ENCODE measurements around the gene NELL2.

NELL2 gene

GRCh38 chr12:44647917-44648690 lies 228.0 kb downstream of the NELL2 start:
- no peak overlapping the region for H3K27ac ChIP-seq
- TF ChIP-seq CTCF (conservative IDR thresholded peaks at IDR 0.05): no peak
- TF ChIP-seq ZFX (IDR thresholded peaks at IDR 0.05): no peak

GRCh38 chr12:44640427-44641190 lies 235.5 kb downstream of the NELL2 start:
- TF ChIP-seq CTCF (conservative IDR thresholded peaks at IDR 0.05): no peak
- no peak for TF ChIP-seq ZFX (IDR thresholded peaks at IDR 0.05)

GRCh38 chr12:44637875-44638274 lies 238.2 kb downstream of the NELL2 start:
- no peak overlapping the region for H3K27ac ChIP-seq
- TF ChIP-seq ZFX (IDR thresholded peaks at IDR 0.05) (no peak), CTCF (conservative IDR thresholded peaks at IDR 0.05) (no peak)

More at GRCh38 chr12:44640427-44641190, 235.5 kb downstream of the NELL2 start:
- H3K27ac ChIP-seq: no peak overlapping the region

GRCh38 chr12:44628180-44628579 lies 247.9 kb downstream of the NELL2 start:
- no peak for TF ChIP-seq ZFX (IDR thresholded peaks at IDR 0.05)
- TF ChIP-seq CTCF (conservative IDR thresholded peaks at IDR 0.05): no peak
- H3K27ac ChIP-seq: no peak overlapping the region

- H3K27ac ChIP-seq: no peak overlapping the region
- TF ChIP-seq ZFX (IDR thresholded peaks at IDR 0.05) (no peak), CTCF (conservative IDR thresholded peaks at IDR 0.05) (no peak)
Measured at GRCh38 chr12:44627387-44628166, 248.5 kb downstream of the NELL2 start.

GRCh38 chr12:44626883-44627282 lies 249.2 kb downstream of the NELL2 start:
- no peak overlapping the region for H3K27ac ChIP-seq
- TF ChIP-seq CTCF (conservative IDR thresholded peaks at IDR 0.05) (no peak), ZFX (IDR thresholded peaks at IDR 0.05) (no peak)
